HG03103 (cell line): ENCODE measurements around the gene BCAR3.
"Not testable (repeated sequence)": the region's sequence is repeated elsewhere in the genome, so short reads cannot be mapped to it uniquely, and the experiment has no call there.

Source experiments
- ATAC-seq: cut with Tn5 transposase; IDR thresholded peaks from one replicate; pipeline ENCODE4 v1.9.1; 2021; ENCODE audit warnings: low read depth; ENCODE audit not compliant: unreplicated experiment

BCAR3 gene

DNA sequence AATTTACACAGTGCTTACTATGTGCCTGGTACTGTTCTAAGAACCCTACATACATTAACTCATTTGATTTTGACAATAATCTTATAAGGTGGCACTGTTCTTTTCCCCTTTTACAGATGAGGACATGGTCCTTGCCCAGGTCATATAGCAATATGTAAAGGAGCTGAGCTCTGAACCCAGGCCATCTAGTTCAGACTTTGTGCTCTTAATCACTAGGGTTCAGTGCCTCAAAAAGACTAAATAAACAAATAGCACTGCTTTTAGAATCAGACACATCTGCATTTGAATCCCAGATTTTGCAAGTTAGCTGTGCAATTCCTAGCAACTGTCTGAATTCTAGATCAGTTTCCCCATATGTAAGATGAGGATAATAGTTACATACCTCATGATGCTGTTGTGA lies 8.7 kb upstream of the BCAR3 start:
- no peak for ATAC-seq

DNA sequence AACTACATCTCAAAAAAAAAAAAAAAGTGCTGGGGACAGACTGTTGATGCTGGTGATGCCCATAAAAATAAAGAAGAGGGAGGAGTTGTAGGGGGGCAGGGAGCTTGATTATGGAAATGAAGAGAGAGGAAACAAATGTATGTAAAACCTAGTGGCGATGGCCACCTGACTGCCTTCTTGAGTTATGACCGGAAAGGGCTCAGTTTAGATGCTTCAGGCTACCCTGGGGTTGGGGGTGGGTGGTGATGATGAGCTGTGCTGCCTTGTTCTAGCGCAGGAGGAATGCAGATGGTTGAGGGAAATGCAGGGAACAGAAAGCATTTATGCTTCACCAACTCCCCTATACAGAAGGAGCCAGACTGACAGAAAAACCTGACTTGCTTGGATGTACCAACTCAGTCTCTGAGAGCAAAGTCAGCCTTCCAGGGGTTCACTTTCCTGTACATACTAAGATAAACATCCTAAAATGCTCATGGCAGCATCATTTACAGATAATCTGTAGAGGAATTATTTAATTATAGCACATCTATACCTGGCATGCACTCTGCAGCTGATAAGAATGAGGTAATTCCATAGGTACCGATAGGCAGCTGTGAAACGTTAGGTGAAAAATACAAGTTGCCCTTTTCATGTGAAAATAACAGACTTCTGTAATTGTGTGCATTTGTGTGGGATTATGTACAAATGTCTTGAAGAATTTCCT lies 8.0 kb upstream of the BCAR3 start:
- no peak for ATAC-seq

DNA sequence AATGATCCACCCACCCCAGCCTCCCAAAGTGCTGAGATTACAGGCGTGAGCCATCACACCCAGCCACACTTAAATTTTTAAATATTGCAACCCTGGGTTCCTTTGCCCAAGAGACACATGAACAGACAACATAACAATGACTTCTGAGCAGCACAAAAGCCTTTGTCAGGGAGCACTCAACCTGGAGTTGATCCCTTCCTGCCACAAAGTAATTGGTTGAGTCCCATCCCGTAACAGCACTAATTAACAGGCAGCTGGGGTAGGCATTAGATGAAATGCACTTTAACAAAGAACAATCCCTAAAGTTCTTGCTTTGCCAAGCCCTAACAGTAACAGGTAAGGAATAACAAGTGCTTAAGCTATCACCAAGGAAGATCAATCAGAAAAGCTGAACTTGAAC lies 5.9 kb upstream of the BCAR3 start:
- ATAC-seq = no peak

DNA sequence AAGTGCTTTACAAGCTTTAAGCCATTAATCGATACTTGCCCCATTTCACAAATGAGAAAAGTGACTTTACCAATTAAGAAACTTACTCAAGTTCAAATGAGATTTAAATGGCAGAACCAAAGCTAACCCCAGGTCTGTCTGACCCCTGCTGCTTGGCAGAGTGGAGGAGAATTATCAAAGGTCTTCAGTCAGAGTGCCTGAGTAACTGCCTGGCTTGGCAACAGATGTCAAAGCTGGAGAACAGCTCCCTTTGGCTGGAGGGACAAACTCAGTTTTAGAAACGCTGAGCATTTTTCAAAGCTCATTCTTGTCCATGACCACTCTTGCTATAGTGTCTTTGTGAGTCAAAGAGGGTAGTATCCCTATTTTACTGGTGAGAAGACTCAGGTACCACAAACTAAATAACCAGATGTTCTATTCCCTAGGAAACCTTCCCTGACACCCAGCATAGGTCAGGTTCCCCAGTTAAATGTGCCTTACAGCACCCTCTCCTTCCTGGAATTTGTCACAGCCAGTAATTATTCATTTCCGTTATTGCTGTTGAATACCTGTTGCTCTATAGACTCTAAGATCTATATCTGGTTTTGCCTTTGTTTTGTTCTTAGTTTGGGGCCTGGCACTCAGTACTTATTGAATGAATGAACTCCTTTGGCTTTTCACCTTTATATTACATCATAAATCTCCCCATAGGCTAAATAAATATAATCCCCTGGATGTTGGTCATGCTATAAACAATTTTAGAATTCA lies 5.0 kb upstream of the BCAR3 start:
- no peak for ATAC-seq

DNA sequence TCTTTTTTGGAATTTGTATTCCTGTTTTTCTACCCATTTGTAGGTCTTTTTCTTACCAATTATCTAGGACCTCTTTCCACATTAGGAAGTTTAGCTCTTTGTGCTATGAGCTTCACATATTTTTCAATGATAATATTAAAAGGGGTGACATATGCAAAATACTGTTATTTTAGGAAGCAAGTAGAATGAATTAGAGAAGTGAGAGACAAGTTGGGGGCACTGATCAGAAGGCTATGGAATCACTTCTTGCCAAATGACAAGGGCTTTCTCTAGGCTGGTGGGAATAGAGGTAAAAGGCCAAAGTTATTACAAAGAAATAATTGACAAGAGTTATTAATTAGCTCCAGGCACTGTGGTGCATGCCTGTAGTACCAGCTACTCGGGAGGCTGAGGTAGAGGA lies 4.3 kb upstream of the BCAR3 start:
- ATAC-seq = no peak

DNA sequence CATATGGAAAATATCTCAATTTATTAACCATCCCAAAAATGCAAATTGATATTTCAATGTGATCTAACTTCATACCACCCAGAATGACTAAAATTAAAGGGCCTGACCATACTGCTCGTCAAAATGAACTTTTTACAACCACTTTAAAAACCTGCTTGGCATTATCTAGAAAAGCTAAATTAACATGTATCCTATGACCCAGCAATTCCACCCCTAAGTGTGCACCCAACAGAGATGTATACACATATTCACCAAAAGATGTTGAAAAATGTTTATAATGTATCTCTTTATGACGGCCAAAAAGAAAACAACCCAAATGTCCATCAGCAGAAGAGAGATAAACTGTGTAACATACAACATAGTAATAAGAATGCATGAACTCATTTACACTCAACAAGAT lies 1.6 kb upstream of the BCAR3 start:
- ATAC-seq = no peak

DNA sequence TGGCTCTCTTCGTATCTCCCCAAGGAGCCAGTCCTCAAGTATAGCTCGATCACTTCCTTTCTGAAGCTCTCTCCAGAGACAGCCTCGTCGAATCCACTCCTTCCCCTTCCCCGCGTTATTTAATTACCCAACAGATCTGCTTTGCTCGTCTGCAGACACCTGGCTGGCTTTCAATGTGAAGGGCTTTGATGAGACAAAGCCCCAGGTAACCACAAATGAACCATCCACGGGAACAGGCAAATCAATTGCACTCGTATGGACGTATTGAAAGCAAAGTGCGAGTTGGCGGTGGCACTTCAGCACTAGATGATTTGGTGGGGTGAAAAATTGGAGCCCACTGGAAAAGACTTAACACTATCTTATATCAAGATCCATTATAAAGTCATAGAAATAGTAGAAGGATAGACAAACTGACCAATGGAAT lies 364 bp upstream of the BCAR3 start:
- no peak for ATAC-seq

DNA sequence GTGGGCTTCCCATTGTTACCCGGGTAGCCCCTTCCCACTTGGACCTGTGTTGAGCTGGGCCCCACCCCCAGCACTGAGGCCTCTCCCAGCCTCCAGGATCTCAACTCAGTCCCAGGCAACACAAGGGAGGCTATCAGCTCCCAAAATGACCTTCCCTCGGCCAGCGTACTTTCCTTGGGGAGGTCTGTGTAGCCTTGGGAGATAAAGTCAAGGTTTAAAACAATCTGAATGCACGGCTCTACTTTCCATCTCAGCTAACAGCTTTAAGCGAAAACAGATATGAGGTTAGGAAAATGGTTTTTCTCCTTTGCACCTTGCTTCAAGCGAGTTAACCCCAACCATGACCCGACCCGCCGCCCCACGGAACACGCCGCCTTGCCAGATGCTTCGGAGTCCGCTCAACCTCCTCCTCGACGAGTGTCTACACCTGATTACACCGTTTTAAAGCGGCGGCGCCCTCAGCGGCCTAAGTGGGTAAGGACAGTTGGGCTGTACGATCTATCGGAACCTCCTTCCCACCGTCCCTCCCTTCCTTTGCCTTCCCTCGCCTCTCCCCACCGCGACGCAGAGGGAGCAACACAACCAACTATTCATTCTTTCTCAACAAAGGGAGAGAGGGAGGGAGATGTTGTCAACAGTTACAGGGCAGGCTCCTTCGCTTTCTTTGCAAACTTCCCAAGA lies 1.1 kb downstream of the BCAR3 start:
- ATAC-seq = peak; percentile 45

DNA sequence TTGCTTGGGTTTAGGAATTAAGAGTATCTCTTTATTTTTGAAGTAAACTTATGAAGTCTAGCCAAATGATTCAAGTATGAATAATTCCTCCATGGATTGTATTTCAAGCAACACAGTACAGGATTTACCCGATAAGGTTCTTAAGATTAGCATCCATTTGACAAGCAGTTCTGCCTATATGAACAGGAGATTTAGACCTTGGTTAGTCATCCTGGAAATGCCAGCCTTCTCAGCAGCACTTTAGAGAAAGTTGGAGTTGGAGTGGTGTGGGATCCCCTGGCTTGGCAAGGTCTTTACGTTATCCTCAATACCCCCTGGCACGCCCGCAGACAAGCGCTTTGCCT lies 1.6 kb downstream of the BCAR3 start:
- ATAC-seq = no peak

DNA sequence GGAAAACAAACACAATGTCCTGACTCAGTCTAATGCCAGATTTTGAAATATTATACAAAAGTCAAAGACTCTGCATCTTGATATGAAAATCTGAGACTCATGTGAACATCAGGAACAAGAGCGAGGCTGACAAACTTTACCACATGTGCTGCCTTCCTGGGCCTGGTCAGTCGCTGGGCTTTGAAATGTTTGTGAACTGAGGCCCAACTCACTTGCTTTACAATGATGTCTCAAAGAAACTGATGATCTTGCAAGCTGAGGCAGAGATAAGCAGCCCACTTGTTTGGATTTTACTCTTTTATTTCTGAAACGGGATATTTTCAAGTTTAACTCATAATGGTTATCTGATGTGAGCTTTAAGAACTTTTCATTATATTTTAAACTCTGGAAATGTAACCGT lies 2.1 kb downstream of the BCAR3 start:
- no peak for ATAC-seq

DNA sequence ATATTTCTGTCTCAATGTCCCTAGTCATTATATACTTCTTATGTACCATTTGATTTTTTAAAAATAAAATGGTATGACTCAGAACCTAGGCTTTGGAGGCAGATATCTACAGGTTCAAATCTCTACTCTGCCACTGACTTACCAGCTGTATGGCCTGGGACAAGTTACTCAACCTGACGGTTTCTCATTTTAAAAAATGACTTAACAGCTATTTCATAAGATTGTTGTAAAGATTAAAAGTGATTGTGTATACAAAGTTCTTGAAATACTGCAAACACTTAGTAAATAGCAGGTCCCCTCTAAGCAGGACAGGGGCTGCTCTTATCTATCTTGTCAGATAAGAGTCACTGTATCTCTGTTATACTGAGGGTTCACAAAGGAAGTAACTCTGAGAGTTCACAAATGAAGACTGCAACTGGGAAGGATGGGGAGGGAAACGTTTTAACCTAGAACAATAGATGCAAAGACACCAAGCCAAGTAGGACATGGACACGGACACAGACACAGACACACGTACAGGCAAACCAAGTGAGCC lies 2.6 kb downstream of the BCAR3 start:
- no peak for ATAC-seq

DNA sequence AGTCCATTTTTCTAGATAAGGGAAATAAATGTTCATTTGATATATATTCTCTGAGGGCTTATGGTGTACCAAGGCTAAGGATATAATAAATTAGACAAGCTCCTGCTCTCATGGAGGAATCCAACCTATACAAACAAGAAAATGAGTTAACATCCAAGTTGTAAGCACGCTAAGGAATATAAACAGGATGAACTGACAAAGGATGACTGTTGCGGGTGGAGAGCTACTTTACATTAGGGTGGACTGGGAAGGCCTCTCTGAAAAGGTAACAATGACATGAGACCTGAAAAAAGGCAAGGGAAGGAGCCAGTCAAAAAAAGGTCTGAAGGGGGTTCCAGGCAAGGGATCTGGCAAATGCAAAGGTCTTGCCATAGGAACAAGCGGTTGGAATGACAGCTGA lies 3.1 kb downstream of the BCAR3 start:
- ATAC-seq = no peak

DNA sequence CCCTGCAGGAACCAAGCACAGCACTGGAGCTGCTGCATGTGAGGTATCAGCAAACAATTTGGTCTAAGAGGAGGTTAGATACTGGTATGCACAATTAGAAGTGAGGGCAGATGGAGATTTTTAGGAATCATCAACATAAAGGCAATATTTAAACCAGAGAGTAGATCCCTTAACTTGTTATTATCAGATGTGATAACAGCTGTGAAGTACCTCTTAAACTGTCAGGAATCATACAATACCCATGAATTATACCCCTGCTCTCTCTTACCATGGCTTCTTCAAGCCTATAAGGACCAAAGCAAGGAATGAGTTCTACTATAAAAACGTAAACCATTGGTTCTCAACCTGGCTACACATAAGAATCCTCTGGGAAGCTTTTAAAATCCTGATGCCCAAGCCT lies 3.9 kb downstream of the BCAR3 start:
- no peak for ATAC-seq

DNA sequence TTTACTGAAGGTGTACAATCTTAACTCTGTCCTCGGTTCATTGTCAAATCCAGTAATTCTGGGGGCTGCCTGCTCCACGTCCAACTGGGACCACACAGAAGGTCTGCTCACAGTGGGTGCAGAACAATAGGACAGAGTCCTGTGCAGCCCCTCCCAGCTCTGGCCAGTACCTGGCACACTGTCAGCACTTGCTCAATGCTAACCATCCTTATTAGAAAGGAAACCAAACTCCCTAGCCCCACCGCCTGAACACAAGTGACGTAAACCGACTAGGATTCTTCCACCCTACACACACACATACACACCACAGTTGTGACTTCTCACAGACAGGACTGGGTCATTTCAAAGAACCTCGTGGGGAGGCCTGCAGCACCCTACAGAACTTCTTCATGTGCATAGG lies 5.2 kb downstream of the BCAR3 start:
- no peak for ATAC-seq

DNA sequence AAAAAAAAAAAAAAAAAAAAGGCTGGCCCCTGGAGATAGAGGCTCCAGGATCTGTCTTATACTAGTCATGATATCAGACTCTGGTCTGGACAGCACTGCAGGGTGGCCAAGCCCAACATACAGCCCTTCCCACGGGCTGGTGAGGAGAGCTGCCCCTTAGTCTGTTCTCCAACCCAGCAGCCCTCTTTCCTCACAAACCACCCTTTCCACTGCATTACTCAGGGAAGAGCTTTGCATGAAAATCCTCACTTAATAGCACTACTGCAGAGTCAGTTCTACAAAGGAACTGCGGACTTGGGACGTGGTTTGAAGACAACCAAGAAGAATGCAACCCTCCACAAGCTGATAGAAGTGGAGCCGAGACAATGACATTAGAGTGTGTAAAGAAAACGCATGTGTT lies 5.7 kb downstream of the BCAR3 start:
- ATAC-seq = no peak

DNA sequence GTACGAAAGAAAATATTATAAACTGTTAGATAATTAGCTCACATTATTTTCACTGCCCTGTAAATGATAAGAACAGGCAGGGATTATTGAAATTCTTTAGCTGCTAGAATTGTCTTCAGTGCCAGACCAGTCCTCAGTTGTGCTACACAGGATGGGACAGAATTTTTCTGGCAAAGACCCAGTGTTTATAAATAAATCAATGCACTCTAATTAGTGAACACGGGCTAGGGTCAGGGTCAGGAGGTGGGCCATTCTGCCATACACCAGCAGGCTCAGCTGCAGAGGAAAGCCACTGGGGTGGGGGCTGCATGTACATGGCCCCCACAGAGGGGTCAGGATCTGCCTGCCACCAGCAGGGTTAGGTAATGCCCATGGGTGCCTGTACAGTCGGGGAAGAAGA lies 6.4 kb downstream of the BCAR3 start:
- ATAC-seq = no peak

DNA sequence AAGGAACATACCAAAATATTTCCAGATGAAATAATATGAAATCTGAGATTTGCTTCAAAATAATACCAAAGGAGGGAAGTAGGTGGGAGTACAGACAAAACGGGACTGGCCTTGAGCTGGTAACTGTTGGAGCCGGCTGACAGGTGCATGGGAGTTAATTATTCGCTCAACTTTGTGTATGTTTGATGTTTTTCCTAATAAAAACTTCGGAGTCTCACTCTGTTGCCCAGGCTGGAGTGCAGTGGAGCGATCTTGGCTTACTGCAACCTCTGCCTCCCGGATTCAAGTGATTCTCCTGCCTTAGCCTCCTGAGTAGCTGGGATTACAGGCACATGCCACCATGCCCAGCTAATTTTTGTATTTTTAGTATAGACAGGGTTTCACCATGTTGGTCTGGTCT lies 7.6 kb downstream of the BCAR3 start:
- not testable (repeated sequence) for ATAC-seq

DNA sequence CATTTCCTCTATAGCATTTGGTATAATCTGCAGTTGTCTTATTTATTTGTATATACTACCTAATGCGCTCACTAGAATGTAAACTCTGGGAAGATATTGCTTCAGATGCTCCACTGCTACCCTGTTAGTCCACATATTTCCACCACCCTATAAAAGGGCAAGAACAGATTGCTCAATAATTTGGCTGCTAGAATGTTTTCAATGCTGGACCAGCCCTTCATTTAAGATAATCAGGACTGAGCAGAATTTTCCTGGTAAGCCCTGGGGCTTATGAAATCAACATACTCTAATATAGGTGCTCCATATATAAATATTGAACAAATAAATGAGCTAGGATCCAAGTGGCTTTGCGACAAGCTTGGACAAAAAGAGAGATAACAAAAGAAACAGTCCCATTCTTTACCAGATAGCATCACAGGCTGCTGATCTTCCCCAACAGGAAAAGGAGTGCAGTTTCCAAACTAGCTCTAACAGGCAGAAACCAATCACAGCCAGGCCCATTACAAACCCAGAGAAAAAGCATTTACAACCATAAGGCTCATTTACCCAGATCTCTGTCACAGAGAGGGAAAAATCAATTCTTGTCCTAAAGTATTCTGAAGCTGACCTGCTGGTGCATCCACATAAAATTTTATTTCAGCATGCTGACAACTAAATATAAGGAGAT lies 8.3 kb downstream of the BCAR3 start:
- no peak for ATAC-seq

DNA sequence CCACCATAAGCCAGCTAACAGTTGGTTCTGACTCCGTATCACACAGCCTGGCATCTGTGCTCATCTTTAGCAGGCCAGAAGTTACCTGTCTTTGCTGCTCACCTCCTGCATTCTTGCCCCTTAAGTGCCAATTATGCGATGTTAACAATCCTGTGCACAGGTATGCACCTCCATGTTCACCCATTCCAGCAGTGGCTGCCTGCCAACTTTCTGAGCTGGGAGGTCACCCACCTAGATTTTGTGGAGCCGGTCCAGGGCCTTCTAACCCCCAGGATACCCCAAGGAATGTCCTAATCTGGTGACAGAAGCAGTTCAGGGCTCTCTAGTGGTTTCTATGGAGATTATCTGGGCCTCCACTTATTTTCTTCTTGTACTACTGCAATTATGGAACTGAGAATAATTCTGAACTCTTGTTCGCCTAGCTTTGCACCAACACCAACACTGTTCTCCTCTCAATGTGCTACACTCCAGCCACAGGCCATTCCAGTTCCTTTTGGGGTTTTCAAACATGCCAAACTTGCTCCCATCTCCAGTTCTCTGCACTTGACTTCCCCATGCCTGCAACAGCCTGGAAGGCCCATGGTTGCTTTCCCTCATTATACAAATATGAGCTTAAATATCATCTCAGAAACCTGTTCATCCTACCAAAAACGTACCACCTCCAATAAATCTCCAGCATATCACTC lies 9.0 kb downstream of the BCAR3 start:
- no peak for ATAC-seq

DNA sequence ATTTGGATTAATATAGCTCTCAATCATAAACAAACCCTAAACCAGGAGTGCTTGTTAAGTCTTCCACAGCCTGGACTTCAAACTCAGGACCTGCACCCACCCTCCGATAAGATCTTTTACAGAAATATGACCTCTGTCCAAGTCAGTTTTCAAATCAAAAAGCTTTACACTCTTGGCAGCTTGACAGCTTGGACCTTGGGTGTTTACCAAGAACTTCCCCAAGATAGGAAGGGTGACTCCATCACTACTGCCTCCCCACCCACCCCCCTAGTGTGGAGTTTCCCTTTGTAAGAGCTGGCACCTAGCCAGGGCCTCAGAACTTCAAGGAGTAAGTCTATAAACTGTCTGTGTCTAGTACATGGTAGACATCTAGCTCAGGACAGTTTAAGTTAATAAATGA lies 9.6 kb downstream of the BCAR3 start:
- no peak for ATAC-seq
